ENCODE data around the gene ICAM2. TPM values are rescaled to one million over a fixed set of nuclear protein-coding genes. Genes with fewer than 3 reads are reported as not detected.

Gene ICAM2
- total RNA-seq, 1 experiment from 2014 or later, result 0.33 TPM

GRCh38 chr17:64002658-64003525, 17.5 kb downstream of the ICAM2 start:
- Mint-ChIP-seq H3K4me1 (peaks cover 17% of the 10 kb centered on the region), H3K36me3 (no peaks in the 10 kb centered on the region), H3K27ac (no peak overlapping the region), H3K27me3 (ENCODE audit: low read depth) (peaks cover 11% of the 10 kb centered on the region), H3K4me3 (no peak overlapping the region), H3K9me3 (no peaks in the 10 kb centered on the region)
- ATAC-seq (no peak), DNase-seq (ENCODE audit: low spot score) (no peak)
- ChIA-PET CTCF (interaction anchor here (1.2 to 1.6 kb wide), 3 partner anchors 17 to 56 kb away, joined by 3 to 4 read pairs (median 4); no protein-coding TSS in a partner anchor), POLR2A (no interaction called here)
- no peak for TF ChIP-seq SMAD3 (CRISPR knock-in tag; IDR thresholded peaks at IDR 0.05; ENCODE audit: borderline replicate concordance)
- no peak for TF ChIP-seq TEAD4 (CRISPR knock-in tag; IDR thresholded peaks at IDR 0.05)
- TF ChIP-seq ERG (CRISPR knock-in tag; IDR thresholded peaks at IDR 0.05), result no peak
- no peak for TF ChIP-seq ZNF232 (CRISPR knock-in tag; IDR thresholded peaks at IDR 0.05)
- no peak for TF ChIP-seq ZNF416 (CRISPR knock-in tag; IDR thresholded peaks at IDR 0.05)
- TF ChIP-seq PRDM15 (CRISPR knock-in tag; IDR thresholded peaks at IDR 0.05), result no peak
- no peak for TF ChIP-seq E2F4 (CRISPR knock-in tag; IDR thresholded peaks at IDR 0.05; ENCODE audit: borderline replicate concordance, low read depth)
- no peak for TF ChIP-seq ZNF219 (CRISPR knock-in tag; IDR thresholded peaks at IDR 0.05; ENCODE audit: borderline replicate concordance)
- no peak for TF ChIP-seq PREB (CRISPR knock-in tag; IDR thresholded peaks at IDR 0.05; ENCODE audit: borderline replicate concordance)
- no peak for TF ChIP-seq JUN (CRISPR knock-in tag; IDR thresholded peaks at IDR 0.05)
- no peak for TF ChIP-seq IRF1 (CRISPR knock-in tag; IDR thresholded peaks at IDR 0.05)
- TF ChIP-seq GRHL2 (CRISPR knock-in tag; IDR thresholded peaks at IDR 0.05; ENCODE audit: insufficient replicate concordance, severe bottlenecking), result no peak
- TF ChIP-seq STAT6 (CRISPR knock-in tag; conservative IDR thresholded peaks at IDR 0.05; ENCODE audit: low read depth), result no peak
- TF ChIP-seq SOX15 (CRISPR knock-in tag; IDR thresholded peaks at IDR 0.05), result no peak
- TF ChIP-seq NFYB (CRISPR knock-in tag; conservative IDR thresholded peaks at IDR 0.05; ENCODE audit: low read depth), result no peak
- TF ChIP-seq USF1 (CRISPR knock-in tag; IDR thresholded peaks at IDR 0.05), result no peak
- TF ChIP-seq ATF1 (CRISPR knock-in tag; IDR thresholded peaks at IDR 0.05), result no peak
- no peak for TF ChIP-seq TP53 (CRISPR knock-in tag; IDR thresholded peaks at IDR 0.05)
- TF ChIP-seq ARID4B (CRISPR knock-in tag; IDR thresholded peaks at IDR 0.05; ENCODE audit: borderline replicate concordance), result no peak
- no peak for TF ChIP-seq RORB (CRISPR knock-in tag; IDR thresholded peaks at IDR 0.05)
